GM12878 (cell line): Measurements from ENCODE around the gene PHACTR1. TPM values are rescaled to one million over a fixed set of nuclear protein-coding genes. Genes with fewer than 3 reads are reported as not detected.

ENCODE experiments used
- ATAC-seq: fragments of 200-7000 bp; cut with Tn5 transposase; 3 replicates; pipeline ENCODE4 v1.9.1; 2020; ENCODE audit warnings: mild to moderate bottlenecking, moderate library complexity
- BruUV-seq: library from RNA; stranded (reverse); fragments of 400-500 nt; replicated peaks from 2 replicates; lab custom pipeline; 2021; lab: Mats Ljungman, UMichigan
- CTCF ChIA-PET: fragments of 300-600 bp; sonication (Branson Sonifier 250); formaldehyde crosslinking; extraction: SDS; loops from one replicate; lab custom pipeline; 2021; ENCODE audit warnings: inconsistent platforms; lab: Yijun Ruan, JAX
- POLR2A ChIA-PET: fragments of 350-600 bp; formaldehyde crosslinking; extraction: SDS; loops from one replicate; lab custom pipeline; 2021; ENCODE audit warnings: inconsistent platforms; lab: Charles Lee
- RAD21 ChIA-PET: fragments of 300-600 bp; sonication (Branson Sonifier 250); formaldehyde crosslinking; loops from one replicate; lab custom pipeline; 2023; ENCODE audit warnings: antibody characterized with exemption; ENCODE audit not compliant: unreplicated experiment; lab: Charles Lee
- SMC1A ChIA-PET: fragments of 300-600 bp; sonication (Branson Sonifier 250); formaldehyde crosslinking; loops from one replicate; lab custom pipeline; 2023; ENCODE audit not compliant: unreplicated experiment, uncharacterized antibody; lab: Charles Lee
- DNase-seq: peaks from one replicate; pipeline ENCODE4 v3.0.0-alpha.2; 2011; ENCODE audit warnings: low read depth, low spot score
- FAIRE-seq: peaks from 3 replicates; lab custom pipeline; 2011; peaks lifted over from hg19 to GRCh38; lab: Jason Lieb, UNC
- H2AFZ ChIP-seq: 2 replicates; pipeline ENCODE4 v1.6.0; 2011; ENCODE audit warnings: low read depth, low read length, control low read depth; ENCODE audit not compliant: control insufficient read depth
- H3K27ac ChIP-seq: 2 replicates; pipeline ENCODE4 v1.5.1; 2011; ENCODE audit warnings: control low read depth; ENCODE audit not compliant: control insufficient read depth, insufficient read depth
- H3K27me3 ChIP-seq, 2 experiments: replicated peaks in 1 of 2; 2 replicates each; pipeline versions ENCODE4 v1.6.0 to v1.6.1; 2011; ENCODE audit warnings: low read length in 1 of 2; ENCODE audit not compliant: control insufficient read depth in 2 of 2, insufficient read depth in 2 of 2
- H3K36me3 ChIP-seq, 2 experiments: 2 replicates each; pipeline ENCODE4 v1.5.1; 2011; ENCODE audit warnings: low read length in 1 of 2; ENCODE audit not compliant: control insufficient read depth in 2 of 2, insufficient read depth in 2 of 2
- H3K4me1 ChIP-seq: 2 replicates; pipeline ENCODE4 v1.6.1; 2011; ENCODE audit warnings: mild to moderate bottlenecking, low read length, moderate library complexity, mixed read lengths; ENCODE audit not compliant: control insufficient read depth, insufficient read depth
- H3K4me2 ChIP-seq: 2 replicates; pipeline ENCODE4 v1.6.0; 2011; ENCODE audit warnings: control low read depth; ENCODE audit not compliant: control insufficient read depth, insufficient read depth
- H3K4me3 ChIP-seq: fragments of 200-600 bp; sonication (generic); 2 replicates; pipeline ENCODE4 v1.5.1; 2016
- H3K79me2 ChIP-seq: 2 replicates; pipeline ENCODE4 v1.6.0; 2011; ENCODE audit warnings: low read length; ENCODE audit not compliant: control insufficient read depth, insufficient read depth
- H3K9ac ChIP-seq: 2 replicates; pipeline ENCODE4 v1.8.0; 2011; ENCODE audit warnings: low read length, control low read depth, mixed read lengths; ENCODE audit not compliant: control insufficient read depth, insufficient read depth
- H3K9me3 ChIP-seq: replicated peaks from 3 replicates; pipeline ENCODE4 v1.5.1; 2011; ENCODE audit warnings: mild to moderate bottlenecking, low read length; ENCODE audit not compliant: control insufficient read depth, insufficient read depth
- H4K20me1 ChIP-seq: 2 replicates; pipeline ENCODE4 v1.6.0; 2011; ENCODE audit not compliant: control insufficient read depth, insufficient read depth
- ATF2 ChIP-seq: IDR thresholded peaks from 2 replicates; pipeline ENCODE4 v1.6.1; 2012; ENCODE audit warnings: low read length, inconsistent platforms
- CBX5 ChIP-seq: sonication (generic); IDR thresholded peaks from 2 replicates; pipeline ENCODE4 v1.6.1; 2016; ENCODE audit warnings: low read depth, moderate library complexity, mild to moderate bottlenecking, inconsistent platforms
- ESRRA ChIP-seq: IDR thresholded peaks from 2 replicates; pipeline ENCODE4 v1.6.1; 2012; ENCODE audit warnings: mild to moderate bottlenecking, low read length, improper control_type of control experiment
- ETV6 ChIP-seq, 2 experiments: fragments of 450-650 bp in 1 of 2; IDR thresholded peaks in 1 of 2; conservative IDR thresholded peaks in 1 of 2; 2 replicates each; pipeline ENCODE4 v1.6.1; 2014; ENCODE audit warnings: antibody characterized with exemption in 1 of 2, borderline replicate concordance in 1 of 2, low read depth in 1 of 2, mild to moderate bottlenecking in 1 of 2, moderate library complexity in 1 of 2
- JUND ChIP-seq: IDR thresholded peaks from 2 replicates; pipeline ENCODE4 v1.6.1; 2012; ENCODE audit warnings: low read depth, mild to moderate bottlenecking, low read length, improper control_type of control experiment, moderate library complexity
- PRDM15 ChIP-seq: fragments of 450-650 bp; formaldehyde crosslinking; IDR thresholded peaks from 2 replicates; pipeline ENCODE4 v1.4.0; 2020; ENCODE audit warnings: mild to moderate bottlenecking, moderate library complexity
- RAD51 ChIP-seq: fragments of 450-650 bp; IDR thresholded peaks from 2 replicates; pipeline ENCODE4 v1.6.1; 2016; ENCODE audit warnings: moderate library complexity, mild to moderate bottlenecking, inconsistent platforms
- SPI1 ChIP-seq: IDR thresholded peaks from 2 replicates; pipeline ENCODE4 v1.6.1; 2011; ENCODE audit warnings: low read depth, mild to moderate bottlenecking, low read length, moderate library complexity, borderline replicate concordance; ENCODE audit not compliant: insufficient read depth
- TCF3 ChIP-seq: IDR thresholded peaks from 2 replicates; pipeline ENCODE4 v1.6.1; 2012; ENCODE audit warnings: low read depth, mild to moderate bottlenecking, low read length, borderline replicate concordance; ENCODE audit not compliant: insufficient read depth
- WGBS: methylation state at CpG from one replicate; pipeline ENCODE4 v1.1.6; 2016; ENCODE audit warnings: low lambda C conversion rate; ENCODE audit not compliant: insufficient replicate concordance, insufficient coverage; ENCODE audit errors: missing lambda C conversion rate; 5-methylcytosine and 5-hydroxymethylcytosine counted together
- in situ Hi-C: fragments of 300-500 bp; cut with MboI; formaldehyde crosslinking; loops from 9 replicates; pipeline ENCODE4 v1.14.3; 2018; ENCODE audit warnings: mixed read lengths
- intact Hi-C: fragments of 100-400 bp; cut with micrococcal nuclease; formaldehyde crosslinking; loops from one replicate; pipeline ENCODE4 v1.14.2; 2022; ENCODE audit not compliant: unreplicated experiment
- polyA plus RNA-seq, 11 experiments: library from polyadenylated mRNA; depleted of rRNA in 4 of 11; unstranded in 6 of 11; stranded (reverse) in 5 of 11; fragments of >200 nt; fragmentation: Nextera tagmentation in 4 of 11; fragmentation: Illumina TruSeq in 1 of 11; extraction: Ambion mirVana in 4 of 11; extraction: Trizol in 1 of 11; gene quantifications; 1 replicate in 1 of 11; 2 replicates in 10 of 11; pipeline versions ENCODE4 v1.2.1 to v1.2.3, GENCODE V29; 2011 to 2016; ENCODE audit warnings: inconsistent platforms in 2 of 11, missing spikeins in 2 of 11, low read depth in 1 of 11
- total RNA-seq, 4 experiments: library from RNA; depleted of rRNA in 3 of 4; stranded (reverse); fragments of >200 nt in 3 of 4; fragmentation: Illumina TruSeq in 1 of 4; extraction: Trizol in 1 of 4; gene quantifications; 2 replicates each; pipeline versions ENCODE4 v1.2.1 to v1.2.3, GENCODE V29; 2013 to 2021

PHACTR1 gene
- total and polyA plus RNA-seq, 10 of the 15 experiments (the other 5 are each of a cell fraction or from before 2014, with no cell fraction given): 34.2 to 94.6 (median 62.3) TPM

- TF ChIP-seq RAD51 (no peak), ETV6 (conservative IDR thresholded peaks at IDR 0.05 in 1 of 2, IDR thresholded peaks at IDR 0.05 in 1 of 2; ENCODE audit: borderline replicate concordance in 1 of 2, low read depth in 1 of 2) (peak in 1 of 2 experiments; percentile 53; a peak in 1 of 4 replicates)
These were observed 587.1 kb downstream of the PHACTR1 start (continued) for GRCh38 chr6:13303668-13304017.

GRCh38 chr6:13304101-13304500 lies 587.5 kb downstream of the PHACTR1 start:
- H3K9me3 ChIP-seq: no peaks in the 10 kb centered on the region
- no peak for TF ChIP-seq TCF3
- no peak for TF ChIP-seq CBX5
- TF ChIP-seq RAD51: no peak
- no peak for TF ChIP-seq SPI1
- no peak for TF ChIP-seq ATF2
- TF ChIP-seq PRDM15 (CRISPR knock-in tag): 0 out of 2 replicates have a peak, but pooled peaks have one; percentile 20
- no peak for TF ChIP-seq JUND
- TF ChIP-seq ESRRA: no peak
- TF ChIP-seq, all 136 proteins: peak for 1
- Histone ChIP-seq H3K79me2 (no peaks in the 10 kb centered on the region), H4K20me1 (no peaks in the 10 kb centered on the region), H3K4me3 (peak overlapping the region; percentile 34; the same call in 1 of the 2 replicates), H3K27me3 (no peaks in the 10 kb centered on the region), H3K4me2 (peak overlapping the region; percentile 89), H3K27ac (peak overlapping the region; percentile 90), H2AFZ (no peak overlapping the region), H3K9ac (peak overlapping the region; percentile 47), H3K4me1 (peaks cover 33% of the 10 kb centered on the region), H3K36me3 (peaks cover 0 to 23% of the 10 kb centered on the region in 2 experiments)
- 50% methylated on average over 6 of the region's 6 CpGs for WGBS
- ChIA-PET POLR2A (interaction anchor here (0.6 to 4.9 kb wide), 12 partner anchors 18 to 184 kb away, joined by 3 to 37 read pairs (median 4); partner anchors contain the start of gene TBC1D7), SMC1A (interaction anchor here (0.8 to 5.1 kb wide), 27 partner anchors 10 to 377 kb away, joined by 3 to 114 read pairs (median 5); partner anchors contain the start of gene TBC1D7), RAD21 (interaction anchor here (0.5 to 5.3 kb wide), 18 partner anchors 11 to 393 kb away, joined by 3 to 88 read pairs (median 5); partner anchors contain the start of gene TBC1D7), CTCF (interaction anchor here (0.7 to 4.6 kb wide), 13 partner anchors 16 to 125 kb away, joined by 3 to 35 read pairs (median 6); partner anchors contain the start of gene TBC1D7)
- ATAC-seq (peak; percentile 1), FAIRE-seq (no peak), DNase-seq (no peak)
- in situ Hi-C loops (no loop called here), intact Hi-C loops (loop anchor here (2.0 kb wide), 1 partner anchor 25 kb away; the partner anchor contains the start of gene TBC1D7)
- no TSS peak for BruUV-seq
